Measurements from ENCODE around the gene SLC25A25.
A peak's percentile ranks its signal among the peaks of the same experiment; 100 is the strongest.

Gene SLC25A25

DNA sequence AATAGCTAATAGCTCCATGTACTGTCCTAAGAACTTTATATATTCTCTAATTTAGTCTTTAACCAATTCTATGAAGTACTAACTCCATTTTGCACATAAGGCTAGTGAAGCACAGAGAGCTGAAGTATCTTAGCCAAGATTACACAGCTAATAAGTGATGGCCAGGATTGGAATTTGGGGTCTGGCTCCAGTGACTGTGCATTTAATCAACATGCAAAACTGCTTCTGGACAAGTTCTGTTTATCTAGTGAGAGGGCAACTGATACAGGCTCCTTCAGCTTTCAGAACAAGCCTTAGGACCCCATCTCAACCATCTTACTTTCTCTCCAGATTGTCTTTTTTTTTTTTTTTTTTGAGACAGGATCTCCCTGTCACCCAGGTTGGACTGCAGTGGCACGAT lies 21.3 kb downstream of the SLC25A25 start:
- no CpG with 5 or more reads among the region's 1 CpG for WGBS (ENCODE audit: extremely low coverage, insufficient coverage, low lambda C conversion rate)
- H3K4me3 ChIP-seq (ENCODE audit: low read length) = no peak overlapping the region
- no peak overlapping the region for H3K27ac ChIP-seq (ENCODE audit: low read depth, low read length)

GRCh38 chr9:128091144-128091543 lies 23.1 kb downstream of the SLC25A25 start:
- Histone ChIP-seq H3K9ac (ENCODE audit: low read length) (no peak overlapping the region), H4K8ac (ENCODE audit: low read depth, low read length) (no peak overlapping the region), H3K4me1 (ENCODE audit: control insufficient read depth, low read depth, low read length) (no peaks in the 10 kb centered on the region), H3K18ac (ENCODE audit: low read length) (no peak overlapping the region), H3K56ac (ENCODE audit: low read length) (peak overlapping the region; percentile 1), H3K23ac (ENCODE audit: low read length) (no peak overlapping the region), H3K27ac (ENCODE audit: low read depth, low read length) (no peak overlapping the region), H3K4me2 (ENCODE audit: low read length) (no peak overlapping the region), H4K5ac (ENCODE audit: low read length) (no peak overlapping the region), H3K27me3 (ENCODE audit: insufficient read depth, low read length, poor library complexity) (no peaks in the 10 kb centered on the region), H3K79me1 (ENCODE audit: low read length) (peaks cover 13% of the 10 kb centered on the region), H2BK15ac (replicated peaks; ENCODE audit: low read depth) (no peak overlapping the region), H3K36me3 (ENCODE audit: control insufficient read depth, insufficient read depth, low read length) (no peaks in the 10 kb centered on the region), H3K4me3 (ENCODE audit: low read length) (no peak overlapping the region), H2AK5ac (ENCODE audit: low read length) (no peak overlapping the region), H3K4ac (ENCODE audit: low read depth, low read length) (no peak overlapping the region), H2BK120ac (ENCODE audit: low read depth, low read length) (no peak overlapping the region), H3K79me2 (ENCODE audit: control insufficient read depth, insufficient read depth, low read length) (peaks cover 7% of the 10 kb centered on the region), H2BK5ac (ENCODE audit: low read length) (no peak overlapping the region)
- peak; percentile 94 for DNase-seq
- WGBS (ENCODE audit: extremely low coverage, insufficient coverage, low lambda C conversion rate) = no CpG with 5 or more reads among the region's 13 CpGs

More for the DNA sequence above, 21.3 kb downstream of the SLC25A25 start:
- peaks cover 13% of the 10 kb centered on the region for H3K79me1 ChIP-seq (ENCODE audit: low read length)
- no peak overlapping the region for H2BK15ac ChIP-seq (replicated peaks; ENCODE audit: low read depth)
- H3K79me2 ChIP-seq (ENCODE audit: control insufficient read depth, insufficient read depth, low read length) = peaks cover 7% of the 10 kb centered on the region
- H3K23ac ChIP-seq (ENCODE audit: low read length) = no peak overlapping the region
- no peaks in the 10 kb centered on the region for H3K36me3 ChIP-seq (ENCODE audit: control insufficient read depth, insufficient read depth, low read length)
- no peaks in the 10 kb centered on the region for H3K4me1 ChIP-seq (ENCODE audit: control insufficient read depth, low read depth, low read length)
- no peak overlapping the region for H4K5ac ChIP-seq (ENCODE audit: low read length)
- H2BK120ac ChIP-seq (ENCODE audit: low read depth, low read length) = no peak overlapping the region
- no peak overlapping the region for H2AK5ac ChIP-seq (ENCODE audit: low read length)
- H2BK5ac ChIP-seq (ENCODE audit: low read length) = no peak overlapping the region
- H4K8ac ChIP-seq (ENCODE audit: low read depth, low read length) = no peak overlapping the region
- no peak for DNase-seq
- no peak overlapping the region for H3K4me2 ChIP-seq (ENCODE audit: low read length)
- H3K56ac ChIP-seq (ENCODE audit: low read length) = no peak overlapping the region
- H3K9ac ChIP-seq (ENCODE audit: low read length) = no peak overlapping the region
- no peaks in the 10 kb centered on the region for H3K27me3 ChIP-seq (ENCODE audit: insufficient read depth, low read length, poor library complexity)
- H3K4ac ChIP-seq (ENCODE audit: low read depth, low read length) = no peak overlapping the region
- no peak overlapping the region for H3K18ac ChIP-seq (ENCODE audit: low read length)

GRCh38 chr9:128091571-128091970 lies 23.5 kb downstream of the SLC25A25 start:
- no peak overlapping the region for H3K23ac ChIP-seq (ENCODE audit: low read length)
- no peak overlapping the region for H3K9ac ChIP-seq (ENCODE audit: low read length)
- H3K56ac ChIP-seq (ENCODE audit: low read length) = no peak overlapping the region
- H2AK5ac ChIP-seq (ENCODE audit: low read length) = no peak overlapping the region
- no CpG with 5 or more reads among the region's 13 CpGs for WGBS (ENCODE audit: extremely low coverage, insufficient coverage, low lambda C conversion rate)
- no peak overlapping the region for H2BK120ac ChIP-seq (ENCODE audit: low read depth, low read length)
- H3K4me1 ChIP-seq (ENCODE audit: control insufficient read depth, low read depth, low read length) = no peaks in the 10 kb centered on the region
- H3K4me3 ChIP-seq (ENCODE audit: low read length) = no peak overlapping the region
- no peak overlapping the region for H4K8ac ChIP-seq (ENCODE audit: low read depth, low read length)
- no peaks in the 10 kb centered on the region for H3K36me3 ChIP-seq (ENCODE audit: control insufficient read depth, insufficient read depth, low read length)
- H3K4me2 ChIP-seq (ENCODE audit: low read length) = no peak overlapping the region
- no peak overlapping the region for H2BK5ac ChIP-seq (ENCODE audit: low read length)
- H3K79me2 ChIP-seq (ENCODE audit: control insufficient read depth, insufficient read depth, low read length) = peaks cover 7% of the 10 kb centered on the region
- no peak overlapping the region for H4K5ac ChIP-seq (ENCODE audit: low read length)
- no peak overlapping the region for H3K18ac ChIP-seq (ENCODE audit: low read length)
- no peak overlapping the region for H3K4ac ChIP-seq (ENCODE audit: low read depth, low read length)
- no peak for DNase-seq
- H3K79me1 ChIP-seq (ENCODE audit: low read length) = peaks cover 13% of the 10 kb centered on the region
- no peak overlapping the region for H2BK15ac ChIP-seq (replicated peaks; ENCODE audit: low read depth)
- H3K27me3 ChIP-seq (ENCODE audit: insufficient read depth, low read length, poor library complexity) = no peaks in the 10 kb centered on the region
- no peak overlapping the region for H3K27ac ChIP-seq (ENCODE audit: low read depth, low read length)

DNA sequence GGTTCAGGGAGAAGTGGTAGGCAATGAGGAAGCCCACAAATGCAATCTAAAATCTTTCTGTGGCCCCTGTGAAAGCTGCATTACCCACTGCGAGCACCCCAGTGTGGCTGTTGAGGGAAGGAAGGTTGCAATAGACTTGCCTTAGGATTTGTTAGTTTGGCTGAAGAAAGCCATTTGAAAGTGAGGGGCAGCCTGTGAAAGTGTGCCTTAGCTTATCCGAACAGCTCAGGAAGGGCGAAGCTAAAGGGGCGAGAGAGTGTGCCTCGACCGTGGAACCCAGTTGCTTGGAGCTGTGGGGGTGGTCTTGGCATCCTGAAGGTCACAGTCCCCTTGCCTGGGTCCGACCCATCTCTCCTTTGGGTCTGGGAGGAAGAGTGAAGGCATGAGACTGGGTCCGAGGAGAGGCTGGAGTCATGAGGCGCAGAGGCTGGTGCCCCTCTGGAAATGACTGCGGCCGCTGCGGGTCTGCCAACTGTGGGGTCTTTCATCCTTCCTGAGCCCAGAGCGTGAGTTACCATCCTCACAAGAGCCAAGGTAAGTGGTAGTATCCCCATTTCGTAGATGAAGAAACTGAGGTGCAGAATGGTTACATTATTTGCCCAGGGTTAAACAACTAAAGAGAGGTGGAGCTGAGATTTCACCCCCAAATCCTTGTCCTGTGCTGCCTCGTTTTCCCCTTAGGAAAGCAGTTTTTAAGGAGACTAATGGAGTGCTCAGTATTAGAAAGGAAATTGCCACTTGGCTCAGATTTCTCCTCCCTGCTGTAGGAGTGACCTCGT lies 24.4 kb downstream of the SLC25A25 start:
- Histone ChIP-seq H3K4me3 (ENCODE audit: low read length) (no peak overlapping the region), H3K27ac (ENCODE audit: low read depth, low read length) (no peak overlapping the region)
- no CpG with 5 or more reads among the region's 16 CpGs for WGBS (ENCODE audit: extremely low coverage, insufficient coverage, low lambda C conversion rate)

DNA sequence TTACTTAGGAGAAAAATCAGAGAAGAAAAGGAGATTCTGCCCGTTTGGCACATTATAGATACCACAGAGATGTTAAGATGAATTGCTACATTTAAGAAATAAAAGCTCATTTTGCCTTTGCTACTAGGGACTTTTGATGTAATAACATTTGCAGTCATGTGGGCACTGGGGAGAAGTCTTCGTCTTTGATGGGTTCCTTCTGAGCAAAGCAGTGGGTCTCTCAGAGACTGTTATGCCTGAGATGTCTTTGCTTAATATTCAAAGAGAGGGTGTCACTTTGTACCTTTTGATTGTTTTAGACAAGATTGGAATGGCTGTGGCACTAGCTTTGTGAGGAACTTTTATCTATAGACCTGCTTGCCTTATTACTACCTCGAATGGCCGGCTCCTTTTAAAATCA lies 25.0 kb downstream of the SLC25A25 start:
- no peak overlapping the region for H3K9ac ChIP-seq (ENCODE audit: low read length)
- H4K8ac ChIP-seq (ENCODE audit: low read depth, low read length) = no peak overlapping the region
- H3K27ac ChIP-seq (ENCODE audit: low read depth, low read length) = no peak overlapping the region
- H2BK5ac ChIP-seq (ENCODE audit: low read length) = no peak overlapping the region
- no peaks in the 10 kb centered on the region for H3K36me3 ChIP-seq (ENCODE audit: control insufficient read depth, insufficient read depth, low read length)
- no peak overlapping the region for H3K4me3 ChIP-seq (ENCODE audit: low read length)
- H3K56ac ChIP-seq (ENCODE audit: low read length) = no peak overlapping the region
- H3K79me1 ChIP-seq (ENCODE audit: low read length) = peaks cover 17% of the 10 kb centered on the region
- no peak overlapping the region for H2AK5ac ChIP-seq (ENCODE audit: low read length)
- peaks cover 3% of the 10 kb centered on the region for H3K4me1 ChIP-seq (ENCODE audit: control insufficient read depth, low read depth, low read length)
- no peak overlapping the region for H3K4ac ChIP-seq (ENCODE audit: low read depth, low read length)
- no CpG with 5 or more reads among the region's 4 CpGs for WGBS (ENCODE audit: extremely low coverage, insufficient coverage, low lambda C conversion rate)
- H3K4me2 ChIP-seq (ENCODE audit: low read length) = no peak overlapping the region
- H3K23ac ChIP-seq (ENCODE audit: low read length) = no peak overlapping the region
- peaks cover 9% of the 10 kb centered on the region for H3K79me2 ChIP-seq (ENCODE audit: control insufficient read depth, insufficient read depth, low read length)
- DNase-seq = no peak
- no peak overlapping the region for H2BK15ac ChIP-seq (replicated peaks; ENCODE audit: low read depth)
- no peak overlapping the region for H4K5ac ChIP-seq (ENCODE audit: low read length)
- H3K18ac ChIP-seq (ENCODE audit: low read length) = no peak overlapping the region
- H2BK120ac ChIP-seq (ENCODE audit: low read depth, low read length) = no peak overlapping the region
- no peaks in the 10 kb centered on the region for H3K27me3 ChIP-seq (ENCODE audit: insufficient read depth, low read length, poor library complexity)

More for the DNA sequence above, 24.4 kb downstream of the SLC25A25 start:
- no peaks in the 10 kb centered on the region for H3K27me3 ChIP-seq (ENCODE audit: insufficient read depth, low read length, poor library complexity)
- no peak overlapping the region for H2BK120ac ChIP-seq (ENCODE audit: low read depth, low read length)
- H3K23ac ChIP-seq (ENCODE audit: low read length) = no peak overlapping the region
- no peak overlapping the region for H3K9ac ChIP-seq (ENCODE audit: low read length)
- no peak overlapping the region for H3K56ac ChIP-seq (ENCODE audit: low read length)
- H3K4ac ChIP-seq (ENCODE audit: low read depth, low read length) = no peak overlapping the region
- H2BK5ac ChIP-seq (ENCODE audit: low read length) = no peak overlapping the region
- peaks cover 15% of the 10 kb centered on the region for H3K79me1 ChIP-seq (ENCODE audit: low read length)
- H3K18ac ChIP-seq (ENCODE audit: low read length) = no peak overlapping the region
- H2AK5ac ChIP-seq (ENCODE audit: low read length) = no peak overlapping the region
- H4K5ac ChIP-seq (ENCODE audit: low read length) = no peak overlapping the region
- no peak overlapping the region for H4K8ac ChIP-seq (ENCODE audit: low read depth, low read length)
- H3K4me1 ChIP-seq (ENCODE audit: control insufficient read depth, low read depth, low read length) = no peaks in the 10 kb centered on the region
- peaks cover 9% of the 10 kb centered on the region for H3K79me2 ChIP-seq (ENCODE audit: control insufficient read depth, insufficient read depth, low read length)
- no peak overlapping the region for H2BK15ac ChIP-seq (replicated peaks; ENCODE audit: low read depth)
- no peak for DNase-seq
- no peaks in the 10 kb centered on the region for H3K36me3 ChIP-seq (ENCODE audit: control insufficient read depth, insufficient read depth, low read length)
- H3K4me2 ChIP-seq (ENCODE audit: low read length) = no peak overlapping the region
